SU-DHL-6 (cell line): Measurements from ENCODE around the gene SBNO2.

Experiments
- H2AFZ ChIP-seq: fragments of 200-600 bp; sonication (generic); 2 replicates; pipeline ENCODE4 v1.6.1; 2014; ENCODE audit warnings: low read depth, mild to moderate bottlenecking, moderate library complexity, mixed read lengths, antibody characterized with exemption, low read length; ENCODE audit not compliant: severe bottlenecking
- H3F3A ChIP-seq: fragments of 200-600 bp; shearing (Covaris generic); 2 replicates; pipeline ENCODE4 v1.6.0; 2016; ENCODE audit warnings: antibody characterized with exemption, mild to moderate bottlenecking; ENCODE audit not compliant: insufficient read depth
- H3K27ac ChIP-seq: fragments of 200-600 bp; sonication (generic); 2 replicates; pipeline ENCODE4 v1.5.1; 2016; ENCODE audit warnings: low read depth, mild to moderate bottlenecking, low read length, moderate library complexity, mixed read lengths
- H3K27me3 ChIP-seq: fragments of 200-600 bp; sonication (generic), shearing (Covaris generic); 2 replicates; pipeline ENCODE4 v1.6.0; 2014; ENCODE audit warnings: mild to moderate bottlenecking, low read length
- H3K36me3 ChIP-seq: fragments of 200-600 bp; sonication (generic); 2 replicates; pipeline ENCODE4 v1.6.1; 2014; ENCODE audit warnings: mild to moderate bottlenecking, low read length, mixed read lengths
- H3K4me2 ChIP-seq: fragments of 300-600, 200-600 bp; shearing (Covaris generic), sonication (generic); 2 replicates; pipeline ENCODE4 v1.6.0; 2014; ENCODE audit warnings: low read length, low read depth, mild to moderate bottlenecking; ENCODE audit not compliant: poor library complexity, severe bottlenecking
- H3K4me3 ChIP-seq: fragments of 200-600 bp; sonication (generic); 2 replicates; pipeline ENCODE4 v1.5.1; 2014; ENCODE audit warnings: antibody characterized with exemption, low read length, mild to moderate bottlenecking, mixed read lengths; ENCODE audit not compliant: insufficient read depth, poor library complexity, severe bottlenecking
- H3K79me2 ChIP-seq: fragments of 200-600 bp; sonication (generic); 2 replicates; pipeline ENCODE4 v1.6.1; 2014; ENCODE audit warnings: mild to moderate bottlenecking, low read length, moderate library complexity; ENCODE audit not compliant: insufficient read depth
- H3K9ac ChIP-seq: fragments of 200-600 bp; sonication (generic); 2 replicates; pipeline ENCODE4 v1.7.0; 2014; ENCODE audit warnings: mild to moderate bottlenecking, low read length
- H3K9me2 ChIP-seq: fragments of 200-600 bp; sonication (generic); replicated peaks from 2 replicates; pipeline ENCODE4 v1.6.1; 2014; ENCODE audit warnings: low read length; ENCODE audit not compliant: insufficient read depth
- H3K9me3 ChIP-seq: fragments of 200-600 bp; sonication (generic); 2 replicates; pipeline ENCODE4 v1.6.1; 2014; ENCODE audit warnings: low read length, mixed read lengths; ENCODE audit not compliant: insufficient read depth
- H4K20me1 ChIP-seq: fragments of 200-600 bp; sonication (generic); 2 replicates; pipeline ENCODE4 v1.6.1; 2014; ENCODE audit warnings: low read depth, mild to moderate bottlenecking, antibody characterized with exemption, low read length, moderate library complexity, mixed read lengths
- CTCF ChIP-seq: fragments of 200-600 bp; sonication (generic); IDR thresholded peaks from one replicate; pipeline ENCODE4 v1.5.1; 2017; ENCODE audit warnings: antibody characterized with exemption, mild to moderate bottlenecking, low read length, moderate library complexity; ENCODE audit not compliant: insufficient read depth, poor library complexity, severe bottlenecking
- EZH2phosphoT487 ChIP-seq: fragments of 200-600 bp; sonication (generic), shearing (Covaris generic); conservative IDR thresholded peaks from 2 replicates; pipeline ENCODE4 v1.6.1; 2018; ENCODE audit warnings: mild to moderate bottlenecking, antibody characterized with exemption, low read length, moderate library complexity, mixed read lengths

Gene SBNO2

GRCh38 chr19:1123381-1123780, 50.7 kb downstream of the SBNO2 start:
- Histone ChIP-seq H3K4me2 (no peak overlapping the region), H4K20me1 (no peaks in the 10 kb centered on the region), H3K36me3 (no peaks in the 10 kb centered on the region), H3K9ac (no peak overlapping the region), H3K79me2 (no peaks in the 10 kb centered on the region), H3K4me3 (no peak overlapping the region), H3F3A (no peaks in the 10 kb centered on the region), H3K27ac (no peak overlapping the region), H3K27me3 (no peaks in the 10 kb centered on the region), H3K9me2 (no peaks in the 10 kb centered on the region), H3K9me3 (no peaks in the 10 kb centered on the region), H2AFZ (no peak overlapping the region)
- no peak for TF ChIP-seq CTCF
- no peak for TF ChIP-seq EZH2phosphoT487

- H3K4me3 ChIP-seq: no peak overlapping the region
- H4K20me1 ChIP-seq: no peaks in the 10 kb centered on the region
- H2AFZ ChIP-seq: no peak overlapping the region
- no peaks in the 10 kb centered on the region for H3K79me2 ChIP-seq
- no peaks in the 10 kb centered on the region for H3K9me3 ChIP-seq
- H3K27ac ChIP-seq: no peak overlapping the region
- no peak overlapping the region for H3K4me2 ChIP-seq
- H3K27me3 ChIP-seq: no peaks in the 10 kb centered on the region
- H3K9me2 ChIP-seq: no peaks in the 10 kb centered on the region
- TF ChIP-seq CTCF (no peak), EZH2phosphoT487 (no peak)
- no peaks in the 10 kb centered on the region for H3F3A ChIP-seq
- H3K36me3 ChIP-seq: no peaks in the 10 kb centered on the region
- no peak overlapping the region for H3K9ac ChIP-seq
Observed at GRCh38 chr19:1122972-1123363, 51.1 kb downstream of the SBNO2 start.

DNA sequence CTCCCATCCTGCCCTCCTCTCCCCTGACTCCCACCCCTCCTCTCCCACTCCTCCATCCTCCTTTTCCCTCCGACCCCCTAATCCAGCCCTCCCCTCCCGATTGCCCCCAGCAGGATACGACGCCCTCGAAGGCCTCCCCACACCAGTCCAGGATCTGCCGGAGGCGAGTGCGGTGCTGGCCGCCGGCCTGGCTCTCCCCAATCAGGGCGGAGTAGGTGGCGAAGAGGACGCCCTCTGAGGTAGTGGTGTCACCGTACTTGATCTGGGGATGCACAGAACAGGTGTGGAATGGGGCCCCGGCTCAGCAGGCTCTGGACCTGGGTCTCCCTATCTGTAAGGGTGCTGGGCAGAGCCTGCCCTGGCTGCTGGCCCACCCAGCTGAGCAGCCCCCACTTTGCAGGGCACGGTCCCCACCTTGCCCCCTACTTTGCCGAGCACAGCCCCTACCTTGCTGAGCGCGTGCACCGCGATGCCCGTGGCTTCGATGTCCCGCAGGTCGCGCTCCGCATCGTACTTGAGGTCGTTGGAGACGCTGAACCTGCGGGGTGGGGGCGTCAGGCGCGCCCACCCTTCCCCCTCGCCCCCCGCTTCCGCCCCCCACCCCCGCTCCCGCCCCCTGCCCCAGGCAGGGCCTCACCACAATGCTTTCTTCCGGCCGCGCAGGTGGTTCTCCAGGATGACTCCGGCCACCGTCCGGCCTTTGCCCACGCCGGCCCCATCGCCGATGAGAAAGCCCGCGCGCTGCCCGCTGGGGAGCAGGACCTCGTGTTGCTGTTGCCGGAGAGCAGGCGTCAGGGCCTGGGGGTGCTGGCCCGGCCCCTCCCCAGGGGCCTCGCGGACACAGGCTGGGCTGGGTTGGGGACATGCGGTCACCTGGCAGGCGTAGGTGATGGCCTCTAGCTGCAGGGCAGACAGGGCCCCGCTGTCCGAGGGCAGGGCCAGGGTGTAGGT, 51.8 kb downstream of the SBNO2 start:
- Histone ChIP-seq H3K79me2 (no peaks in the 10 kb centered on the region), H3K9ac (no peak overlapping the region), H3K9me2 (no peaks in the 10 kb centered on the region), H3K27ac (no peak overlapping the region), H3K4me2 (no peak overlapping the region), H4K20me1 (no peaks in the 10 kb centered on the region), H3K27me3 (no peaks in the 10 kb centered on the region), H3F3A (no peaks in the 10 kb centered on the region), H3K9me3 (no peaks in the 10 kb centered on the region), H3K4me3 (no peak overlapping the region), H2AFZ (no peak overlapping the region), H3K36me3 (no peaks in the 10 kb centered on the region)
- TF ChIP-seq EZH2phosphoT487 (no peak), CTCF (no peak)
